CD4-positive, alpha-beta T cell treated with Interleukin-17A for 1 hour (primary cell): ENCODE measurements around the gene LRP1.

Experiments
- DNase-seq: peaks from one replicate; pipeline ENCODE4 v3.0.0-alpha.2; 2020

The LRP1 gene

DNA sequence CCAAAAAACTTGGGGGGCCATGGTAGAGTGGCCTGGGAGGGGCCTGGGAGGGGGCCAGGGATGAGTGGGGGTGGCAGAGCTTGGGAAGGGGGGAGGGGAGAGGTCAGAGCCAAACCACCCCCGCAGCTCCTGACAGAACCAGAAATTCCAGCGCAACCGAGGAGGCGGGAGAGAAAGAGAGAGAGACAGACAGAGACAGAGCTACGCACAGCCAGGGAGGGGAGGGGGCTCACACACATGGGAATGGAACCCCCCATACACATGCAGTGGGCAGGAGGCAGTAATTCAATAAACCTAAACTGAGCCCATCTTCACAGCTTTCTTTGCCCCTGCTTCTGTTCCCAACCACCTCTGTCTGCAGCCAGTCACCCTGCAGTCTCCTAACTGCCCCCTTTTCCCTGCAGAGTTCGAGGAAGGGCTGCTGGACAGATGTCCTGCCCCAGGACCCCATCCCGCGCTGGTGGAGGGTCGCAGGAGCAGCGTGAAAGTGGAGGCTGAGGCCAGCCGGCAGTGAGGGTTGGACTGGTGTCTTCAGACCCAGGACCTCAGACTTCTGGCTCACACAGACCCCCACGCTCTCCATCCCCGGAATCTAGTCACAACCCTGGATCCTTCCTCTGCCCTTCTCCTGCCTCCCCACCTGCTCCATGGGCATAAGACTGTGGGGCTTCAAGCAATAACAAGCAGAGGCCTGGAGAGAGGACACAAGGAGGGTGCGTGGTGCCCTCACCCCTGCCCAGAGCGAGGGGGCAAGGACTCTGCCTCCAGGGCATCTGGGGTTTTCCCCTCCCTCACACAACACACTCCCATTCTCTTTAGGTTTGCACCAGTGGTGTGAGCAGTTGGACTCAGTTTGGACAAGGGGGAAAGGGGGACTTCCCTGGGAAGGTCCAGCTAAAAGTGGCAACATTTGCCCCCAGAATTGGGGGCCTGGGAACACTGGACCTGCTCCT, 33.8 kb upstream of the LRP1 start:
- DNase-seq = no peak

DNA sequence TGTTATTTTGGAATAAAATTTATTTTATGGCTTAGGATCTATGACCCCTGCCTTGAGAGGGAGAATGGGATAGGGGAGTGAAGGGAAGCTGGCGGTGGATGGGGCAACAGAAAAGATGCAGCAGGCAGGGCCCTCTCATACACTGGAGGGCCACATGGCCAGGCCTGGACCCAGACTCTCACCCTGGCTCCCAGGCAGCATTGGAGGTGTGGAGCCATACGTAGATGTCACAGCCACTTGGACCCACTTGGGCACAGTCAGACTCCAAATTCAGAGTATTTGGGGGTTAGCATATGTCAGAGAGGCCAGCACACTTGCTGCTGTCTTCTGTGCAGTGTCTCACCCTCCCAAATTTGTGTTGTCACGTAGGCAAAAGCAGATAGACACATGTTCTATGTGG, 32.8 kb upstream of the LRP1 start:
- DNase-seq = no peak

DNA sequence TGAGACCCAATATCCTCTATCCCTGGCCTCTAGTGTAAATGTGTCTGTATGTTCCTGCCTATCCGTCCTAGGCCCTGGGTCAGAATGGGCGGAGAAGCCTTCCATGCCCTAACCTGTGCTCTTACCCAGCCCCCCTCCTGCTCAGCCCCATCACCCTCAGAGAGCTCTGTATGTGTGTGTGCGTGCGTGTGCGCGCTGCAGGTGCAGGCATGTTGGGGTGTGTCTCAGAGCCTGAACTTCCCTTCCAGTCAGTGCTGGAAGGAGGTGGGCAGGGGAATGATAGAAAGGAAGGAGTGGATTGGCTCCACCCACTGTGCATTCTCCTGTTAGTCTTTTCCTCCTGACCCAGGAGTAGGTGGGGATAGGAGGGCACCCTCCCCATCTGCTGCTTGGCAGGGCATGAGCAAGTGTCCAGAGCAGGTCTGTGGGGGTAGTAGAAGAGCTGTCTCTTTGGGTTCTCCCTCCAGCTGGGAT, 32.1 kb upstream of the LRP1 start:
- DNase-seq = no peak

DNA sequence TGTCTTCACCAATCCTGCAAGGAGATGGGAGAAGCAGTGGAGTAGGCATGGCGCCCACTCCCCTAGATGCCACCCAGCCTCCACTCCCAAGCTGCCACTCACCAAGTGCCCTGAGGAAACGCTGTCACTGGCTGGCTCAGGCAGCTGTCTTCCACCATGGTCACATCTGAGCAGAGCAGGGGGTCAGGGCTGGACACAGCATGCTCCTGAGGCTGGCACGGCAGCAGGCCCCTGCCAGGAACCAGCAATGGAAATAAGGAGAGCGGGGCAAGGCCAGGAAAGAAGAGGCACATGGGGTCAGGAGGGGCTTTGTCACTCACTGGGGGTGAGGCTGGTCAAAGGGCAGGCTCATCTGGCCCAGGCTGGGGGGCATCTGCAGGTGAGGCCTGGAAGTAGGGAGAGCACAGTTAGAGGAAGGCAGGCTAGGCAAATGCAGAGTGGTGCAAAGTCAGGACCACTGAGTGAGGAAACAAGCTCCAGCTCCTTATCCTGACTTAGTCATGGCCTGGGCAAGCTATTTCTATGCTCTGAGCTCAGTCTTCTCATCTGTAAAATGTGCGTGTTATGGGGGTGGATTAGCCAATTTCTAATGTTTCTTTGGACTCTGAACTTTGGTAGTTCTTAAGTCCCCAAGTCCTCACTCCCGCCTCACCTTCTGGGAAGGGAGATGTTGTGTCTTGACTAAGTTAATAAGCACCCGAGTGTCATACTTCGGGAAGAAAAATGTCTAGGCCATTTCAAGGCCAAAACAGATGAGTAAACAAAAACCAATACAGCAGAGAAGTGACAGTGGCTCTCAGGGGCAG, 31.3 kb upstream of the LRP1 start:
- no peak for DNase-seq

DNA sequence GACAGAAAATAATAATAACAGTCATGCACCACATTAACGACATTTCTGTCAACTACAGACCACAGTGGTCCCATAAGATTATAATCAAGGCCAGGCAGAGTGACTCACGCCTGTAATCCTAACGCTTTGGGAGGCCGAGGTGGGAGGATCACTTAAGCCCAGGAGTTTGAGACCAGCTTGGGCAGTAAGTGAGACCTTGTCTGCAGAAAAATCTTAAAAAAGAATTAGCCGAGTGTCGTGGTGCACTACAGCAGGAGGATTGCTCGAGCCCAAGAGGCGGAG, 30.8 kb upstream of the LRP1 start:
- DNase-seq = no peak

DNA sequence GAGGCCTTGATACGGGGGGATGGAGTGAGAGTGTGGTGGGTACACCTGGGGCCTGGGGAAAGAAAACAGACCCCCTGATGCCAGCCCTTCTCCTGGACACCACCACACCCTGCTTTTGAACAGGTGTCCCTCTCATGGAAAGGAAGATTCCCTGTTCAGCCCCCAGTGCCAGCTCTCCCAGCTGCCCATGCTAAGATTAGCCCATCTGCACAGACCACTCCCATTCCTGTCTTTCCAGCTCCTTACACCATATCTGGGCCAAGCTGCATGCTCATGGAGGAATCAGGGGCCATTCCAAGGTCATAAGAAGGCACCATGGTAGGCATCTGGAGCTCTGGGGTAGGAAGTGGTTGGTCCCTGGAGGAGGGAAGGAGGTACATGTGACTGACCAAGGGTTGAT, 29.7 kb upstream of the LRP1 start:
- DNase-seq = no peak

DNA sequence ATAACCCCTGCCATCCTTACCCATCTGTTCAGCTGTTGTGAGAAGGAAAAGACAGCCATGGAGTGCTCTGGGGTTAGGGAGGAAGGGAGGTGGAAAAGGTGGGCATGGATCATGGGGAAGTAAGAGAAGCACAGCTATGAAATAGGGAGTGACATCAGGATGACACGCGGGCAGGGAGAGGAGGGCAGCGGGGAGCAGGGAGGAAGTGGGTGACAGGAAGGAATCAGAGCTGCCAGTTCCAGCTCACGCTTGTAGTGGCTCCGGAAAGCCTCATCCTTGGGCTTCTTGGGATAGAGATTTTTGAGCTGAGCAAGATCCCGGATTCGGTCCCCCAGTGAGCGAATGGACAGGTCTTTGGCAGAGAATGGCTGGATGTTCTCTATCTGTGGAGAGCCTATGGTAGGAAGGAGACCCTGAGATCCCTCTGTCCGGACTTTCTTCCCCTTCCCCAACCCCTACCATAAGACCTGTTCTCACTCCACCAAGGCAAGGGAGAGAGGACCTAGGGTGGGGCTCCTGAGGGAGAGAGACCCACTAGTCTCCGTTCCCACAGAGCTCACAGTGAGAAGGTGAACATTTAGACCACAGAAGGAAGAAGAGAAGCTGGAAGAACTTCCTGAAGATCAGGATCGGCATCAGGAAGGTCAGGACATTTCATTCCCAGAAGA, 29.1 kb upstream of the LRP1 start:
- no peak for DNase-seq

DNA sequence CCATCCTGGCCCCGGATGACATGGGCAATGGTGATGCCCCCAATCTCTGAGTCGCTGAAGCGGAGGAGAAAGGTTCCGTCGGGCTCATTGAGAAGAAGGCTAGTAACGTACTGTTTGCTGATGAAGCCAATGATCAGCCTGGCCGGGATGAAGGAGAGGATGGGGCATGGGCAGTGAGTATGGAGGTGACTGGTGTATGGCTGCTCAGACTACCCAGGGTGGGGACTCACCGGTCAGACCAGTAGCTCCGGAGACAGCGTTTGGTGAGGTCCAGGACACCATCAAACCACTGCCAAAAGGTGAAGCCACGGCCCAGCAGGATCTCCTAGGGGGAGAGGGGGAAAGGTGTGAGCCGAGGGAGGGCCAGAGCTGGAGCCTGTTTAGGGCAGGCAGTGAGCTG, 28.5 kb upstream of the LRP1 start:
- DNase-seq = no peak

DNA sequence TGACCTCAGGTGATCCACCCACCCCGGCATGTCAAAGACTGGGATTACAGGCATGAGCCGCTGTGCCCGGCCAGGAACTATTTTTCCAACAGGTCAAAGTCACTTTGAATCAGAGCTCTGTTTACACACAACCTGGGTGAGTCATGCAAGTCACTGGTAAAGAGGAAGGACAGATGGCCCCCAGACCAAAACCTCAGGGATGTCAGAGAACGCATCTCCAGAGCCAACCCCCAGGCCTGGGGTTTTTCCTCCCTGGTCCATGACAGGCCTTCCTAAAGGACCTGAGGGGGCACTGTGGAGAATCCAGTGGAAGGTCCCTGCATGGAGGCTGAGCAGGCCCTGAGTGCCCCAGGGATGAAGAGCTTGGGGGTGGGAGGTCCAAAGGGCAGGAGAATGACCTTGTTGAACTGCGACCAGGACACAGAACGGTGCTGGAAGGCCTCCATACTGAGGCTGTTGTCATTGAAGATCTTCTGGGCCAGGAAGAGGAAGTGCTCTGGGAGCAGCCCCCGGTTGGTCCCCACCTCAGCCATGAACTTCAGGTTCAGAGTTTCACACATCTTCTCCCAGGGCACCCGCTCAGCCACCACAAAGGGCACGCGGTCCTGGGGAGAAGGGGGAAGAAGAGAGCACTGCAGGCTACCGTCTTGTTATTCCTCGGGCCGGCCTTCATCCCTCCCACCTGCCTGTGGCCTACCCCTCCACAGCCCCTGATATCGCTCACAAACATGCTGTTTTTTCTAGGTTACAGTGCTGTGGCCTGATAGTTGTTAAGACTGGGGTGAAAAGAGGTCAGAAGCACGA, 26.2 kb upstream of the LRP1 start:
- no peak for DNase-seq

DNA sequence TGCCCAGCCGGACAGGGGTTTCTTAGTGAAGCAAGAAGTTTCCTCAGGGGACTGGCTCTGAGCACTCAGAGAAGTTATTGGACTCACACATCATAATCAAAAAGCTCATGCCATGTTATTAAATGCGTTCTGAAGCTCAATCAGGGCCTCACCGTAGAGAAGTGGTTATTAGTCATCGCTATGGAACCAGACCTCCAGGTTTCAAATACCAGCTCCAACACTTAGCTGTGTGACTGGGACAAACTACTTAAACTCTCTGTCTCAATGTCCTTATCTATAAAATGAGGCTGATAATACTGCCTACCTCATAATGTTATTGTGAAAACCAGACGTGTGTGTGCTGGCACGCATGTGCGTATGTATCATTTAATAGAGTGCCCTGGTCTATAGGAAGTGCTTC, 24.4 kb upstream of the LRP1 start:
- no peak for DNase-seq

DNA sequence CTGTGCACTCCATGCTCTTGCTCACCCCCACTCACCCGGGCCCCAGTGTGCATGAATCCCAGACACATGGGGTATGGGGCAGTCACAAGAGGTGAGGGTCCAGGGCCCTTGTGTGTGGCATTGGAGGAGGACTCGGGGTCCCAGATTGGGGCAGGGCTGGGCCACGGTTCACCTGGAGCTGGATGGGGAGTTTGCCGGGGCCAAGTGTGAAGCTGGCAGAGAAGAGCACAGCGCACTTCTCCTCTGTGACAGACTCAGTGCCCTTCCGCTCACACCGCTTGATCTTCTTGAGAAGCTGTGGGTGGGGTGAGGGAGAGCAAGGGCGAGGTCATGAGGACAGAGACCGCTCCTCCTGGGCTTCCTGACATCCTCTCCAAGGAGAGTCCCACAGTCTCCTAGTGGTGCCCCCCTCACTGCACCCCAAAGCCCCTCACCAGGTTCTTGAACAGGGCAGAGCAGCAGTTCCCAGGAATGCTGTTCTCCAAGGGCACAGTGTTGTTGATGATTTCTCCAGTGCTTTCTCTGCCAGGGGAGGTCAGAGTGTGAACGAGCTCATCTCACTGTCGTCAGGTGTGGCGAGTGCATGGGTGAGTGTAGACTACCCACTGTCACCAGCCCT, 23.9 kb upstream of the LRP1 start:
- DNase-seq = no peak

DNA sequence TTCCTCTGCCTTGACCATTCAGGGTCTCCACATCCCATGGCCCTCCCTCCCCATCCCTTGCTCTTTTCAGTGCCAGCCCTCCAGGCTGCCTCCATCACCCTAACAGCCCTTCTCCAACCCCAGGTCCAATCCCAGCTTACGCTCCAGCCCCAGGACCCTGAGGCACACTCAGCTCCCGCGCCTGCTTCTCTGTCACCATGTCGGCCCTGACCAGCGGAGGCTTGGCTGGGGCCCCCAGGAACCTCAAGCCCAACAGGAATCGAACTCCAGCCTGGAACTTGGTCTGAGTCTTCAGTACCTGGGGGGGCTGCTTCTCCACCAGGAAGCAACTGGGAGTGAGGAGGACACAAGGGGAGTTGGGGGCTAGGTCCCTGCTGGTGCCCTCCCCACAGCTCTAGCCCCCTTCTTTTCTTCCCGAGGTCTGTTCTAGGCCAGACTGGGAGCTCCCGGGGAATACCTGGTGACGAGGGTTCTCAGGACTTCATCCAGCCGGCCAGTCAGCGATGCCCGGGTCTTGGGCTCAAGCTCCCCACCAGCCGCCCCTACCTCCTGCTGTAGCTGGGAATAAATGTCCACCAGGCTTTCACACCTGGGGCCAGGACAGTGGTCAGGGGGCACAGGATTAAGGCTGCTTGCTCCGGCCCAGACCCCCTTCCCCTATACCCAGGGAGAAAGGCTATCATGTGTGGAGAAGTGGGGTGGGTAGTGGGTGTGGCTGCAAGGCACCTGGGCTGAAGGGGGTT, 23.1 kb upstream of the LRP1 start:
- DNase-seq = no peak

DNA sequence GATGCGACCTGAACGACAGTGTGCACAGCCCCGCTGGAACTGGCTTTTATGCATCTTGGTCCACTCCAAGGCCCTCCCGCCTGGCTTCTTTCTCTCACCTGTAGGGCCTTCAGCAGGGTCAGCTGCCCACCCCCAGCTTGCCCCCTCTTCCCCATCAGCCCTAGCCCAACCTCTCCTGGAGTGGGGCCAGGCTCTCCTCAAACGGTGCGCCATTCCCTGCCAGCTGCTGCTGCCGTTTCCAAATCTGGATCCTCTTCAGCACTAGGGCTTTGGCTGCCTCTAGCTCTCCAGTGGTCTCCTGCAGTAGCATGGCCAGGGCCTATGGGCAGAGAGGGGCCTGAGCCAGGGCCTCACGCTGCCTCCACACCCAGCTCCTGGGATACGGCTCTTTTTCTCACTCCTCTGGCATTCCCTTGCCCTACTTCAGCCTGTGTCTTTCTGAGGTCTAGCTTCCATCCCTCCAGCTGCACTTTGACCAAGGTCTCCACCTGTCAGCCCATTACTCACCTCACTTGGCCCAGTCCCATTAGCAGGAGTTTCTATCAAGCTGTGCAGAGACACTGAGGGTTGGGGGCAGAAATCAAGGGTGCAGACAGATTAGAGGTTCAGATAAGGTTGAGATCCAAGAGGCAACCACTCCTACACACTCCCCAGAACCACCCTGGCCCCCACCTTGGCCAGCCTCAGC, 22.1 kb upstream of the LRP1 start:
- DNase-seq = no peak

DNA sequence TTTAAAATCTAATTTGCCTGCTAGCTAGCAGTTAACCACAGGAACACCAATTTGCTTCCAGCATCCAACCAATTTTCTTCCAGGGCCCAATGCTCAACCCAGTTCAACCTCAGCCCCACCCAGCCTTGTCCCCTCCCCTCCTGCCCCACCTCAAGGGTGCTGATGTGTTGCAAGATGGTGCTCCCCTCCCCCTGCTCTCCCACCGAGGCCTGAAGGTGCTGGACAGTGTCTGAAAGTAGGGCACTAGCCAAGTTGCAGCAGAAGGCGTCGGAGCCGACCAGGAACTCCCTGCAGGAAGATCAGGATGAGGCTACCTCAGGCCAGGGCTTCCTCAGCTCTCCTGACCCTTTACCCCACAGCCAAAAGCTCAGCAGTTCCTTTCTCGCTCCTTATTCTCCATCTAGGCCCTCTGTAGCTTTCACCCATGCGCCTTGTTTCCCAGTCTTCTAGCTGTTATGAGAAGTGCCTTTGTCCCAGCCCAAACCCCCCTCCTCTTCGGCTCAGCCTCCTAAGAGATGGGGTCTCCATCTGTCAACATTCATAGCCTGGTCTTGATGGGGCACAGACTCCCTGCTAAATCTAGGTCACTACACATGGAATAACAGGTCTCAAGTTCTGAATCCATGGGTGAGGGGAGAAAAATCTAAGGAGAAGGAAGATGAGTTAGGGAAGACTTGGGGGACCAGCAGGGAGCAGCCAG, 20.7 kb upstream of the LRP1 start:
- DNase-seq = no peak

DNA sequence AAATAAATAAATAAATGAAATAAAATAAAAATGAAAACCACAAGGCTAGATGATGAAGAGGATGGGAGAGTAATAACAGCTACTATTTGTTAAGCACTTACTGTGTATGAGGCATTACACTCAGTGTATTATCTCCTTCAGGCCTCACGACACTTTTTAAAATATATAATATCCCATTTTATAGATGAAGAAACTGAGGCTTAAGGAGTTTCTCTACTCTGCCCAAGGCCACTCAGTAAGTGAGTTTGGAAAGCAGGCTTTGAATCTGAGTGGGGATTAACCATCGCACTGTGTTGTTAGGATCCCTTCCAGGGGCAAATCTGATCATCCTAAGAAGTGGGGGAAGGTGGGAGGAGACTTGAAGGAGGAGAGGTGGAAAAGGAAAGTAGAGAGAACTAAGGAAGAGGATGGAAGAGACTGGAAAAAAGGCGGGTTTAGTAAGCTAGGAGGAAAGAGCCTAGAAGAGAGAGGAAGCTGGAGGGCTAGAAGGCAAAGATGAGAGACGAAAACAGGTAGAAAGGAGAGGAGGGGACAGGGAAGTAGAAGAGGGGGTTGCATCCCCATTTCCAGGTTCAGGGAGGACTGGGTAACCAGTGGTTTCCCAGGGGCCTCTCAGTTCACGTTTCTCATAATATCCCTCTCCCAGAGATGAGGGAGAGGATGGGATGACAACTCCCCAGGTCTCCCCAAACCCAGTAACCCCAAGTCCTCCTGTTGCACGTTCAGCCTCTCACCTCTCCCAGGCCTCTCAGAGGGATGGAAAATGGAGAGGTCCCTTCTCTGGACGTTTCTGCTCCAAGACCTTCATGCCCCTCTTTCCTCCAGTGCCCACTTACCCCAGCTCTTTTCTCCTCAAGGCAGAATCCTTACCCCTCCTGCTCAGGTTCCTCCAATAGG, 18.8 kb upstream of the LRP1 start:
- DNase-seq = no peak

DNA sequence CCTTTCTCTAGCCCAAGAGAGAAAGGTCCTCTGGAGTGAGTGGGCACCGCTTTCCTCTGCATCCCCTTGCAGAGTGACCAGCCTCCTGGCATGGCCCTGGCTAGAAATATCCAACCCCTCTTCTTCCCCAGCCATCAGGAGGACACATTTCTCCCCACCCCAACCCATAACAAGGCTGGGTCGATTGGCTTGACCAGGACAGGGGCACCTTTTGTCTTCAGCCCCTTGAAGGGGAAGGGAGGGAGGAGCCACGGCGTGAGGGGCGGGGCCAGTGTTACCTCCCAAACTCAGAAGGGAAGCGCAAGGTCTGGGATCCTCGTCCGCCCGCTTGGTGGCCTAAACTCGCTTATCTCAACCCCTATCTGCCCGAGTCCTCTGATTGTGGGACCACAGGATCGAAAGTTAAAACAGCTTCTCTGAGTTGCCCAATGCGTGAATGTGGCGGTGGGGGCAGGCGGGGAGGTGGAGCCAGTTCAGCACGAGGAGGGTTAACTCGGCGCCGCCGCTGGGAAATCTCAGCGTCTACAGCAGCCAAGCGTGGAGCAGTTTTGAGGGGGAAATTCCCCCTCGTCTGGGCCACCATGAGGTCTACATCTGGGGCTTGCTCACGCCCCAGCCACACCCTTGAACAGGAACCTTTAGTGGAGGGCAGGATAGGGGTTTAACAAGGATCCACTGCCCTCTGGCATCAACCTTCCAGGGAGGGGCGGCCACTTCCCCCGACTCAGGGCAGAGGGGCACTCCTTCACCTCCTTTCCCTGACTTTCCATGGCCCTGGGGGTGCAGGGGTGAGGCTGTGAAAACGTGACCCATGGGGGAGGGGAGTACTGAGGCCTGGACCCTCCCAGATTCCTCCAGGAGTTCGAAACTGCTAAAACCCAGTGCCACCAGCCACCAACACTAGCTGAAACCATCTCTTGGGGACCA, 17.9 kb upstream of the LRP1 start:
- DNase-seq = peak; percentile 87

DNA sequence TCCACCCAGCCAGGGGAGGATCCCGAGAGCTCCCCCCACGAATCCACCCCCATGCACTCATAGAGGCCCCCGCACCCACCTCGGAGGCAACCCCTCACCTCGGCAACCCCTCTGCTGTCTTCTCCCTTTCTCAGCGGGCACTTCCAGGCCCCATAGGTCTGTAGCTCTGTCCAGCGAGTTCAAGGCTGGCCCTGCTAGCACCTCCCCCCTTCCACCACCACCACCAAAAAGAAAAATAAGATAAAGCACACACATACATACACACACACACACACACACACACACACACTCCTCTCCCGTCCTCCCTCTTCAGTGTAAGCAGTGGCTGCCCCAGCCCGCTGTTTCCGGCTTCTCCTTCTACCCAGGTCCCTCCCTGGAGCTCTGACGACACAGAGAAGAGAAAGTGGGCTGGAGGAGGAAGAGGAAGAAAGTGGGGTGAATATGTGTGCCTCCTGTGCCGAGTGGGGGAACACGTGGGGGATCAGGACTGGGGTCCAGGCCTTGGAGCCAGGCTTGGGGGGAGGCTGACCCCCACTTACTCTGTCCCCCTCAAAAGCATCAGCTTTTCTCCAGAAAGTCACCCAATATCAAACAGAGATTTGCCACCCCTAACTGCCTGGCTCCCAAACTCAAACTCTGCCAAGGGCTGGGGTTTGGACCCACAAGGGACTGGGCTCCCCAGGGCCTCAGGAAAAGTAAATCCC, 17.1 kb upstream of the LRP1 start, which contains the start of gene STAT6:
STAT6 (minus strand) TSS at position 332 of the 704 bp plus-strand sequence. CDS start 3,084 bp downstream, outside the sequence.
- peak; percentile 94 for DNase-seq
